Duodenal mucosa (tissue), 2 donors: ENCODE measurements around the gene NTHL1.

Experiments used
- H3K27ac ChIP-seq: one replicate; pipeline ENCODE4 v1.7.0; 2013; ENCODE audit warnings: low read depth, low read length
- H3K27me3 ChIP-seq, 2 donors: one replicate each; pipeline ENCODE4 v1.7.0; 2013; ENCODE audit warnings: low read length in 2 of 2, control low read depth in 1 of 2; ENCODE audit not compliant: insufficient read depth in 2 of 2, control insufficient read depth in 1 of 2
- H3K36me3 ChIP-seq, 2 donors: one replicate each; pipeline ENCODE4 v1.7.0; 2013; ENCODE audit warnings: low read length in 2 of 2, control low read depth in 1 of 2; ENCODE audit not compliant: insufficient read depth in 2 of 2, control insufficient read depth in 1 of 2
- H3K4me1 ChIP-seq, 2 donors: one replicate each; pipeline ENCODE4 v1.7.0; 2013; ENCODE audit warnings: low read length in 2 of 2, control low read depth in 1 of 2; ENCODE audit not compliant: insufficient read depth in 2 of 2, control insufficient read depth in 1 of 2
- H3K4me3 ChIP-seq, 2 donors: one replicate each; pipeline ENCODE4 v1.7.0; 2013; ENCODE audit warnings: low read length in 2 of 2, low read depth in 1 of 2
- H3K9ac ChIP-seq, 2 donors: one replicate each; pipeline ENCODE4 v1.7.0; 2013; ENCODE audit warnings: low read length in 2 of 2, low read depth in 1 of 2
- H3K9me3 ChIP-seq, 2 donors: one replicate each; pipeline ENCODE4 v1.7.0; 2013; ENCODE audit warnings: low read length in 2 of 2, control low read depth in 1 of 2; ENCODE audit not compliant: control insufficient read depth in 1 of 2

NTHL1 gene

GRCh38 chr16:2064368-2064945, 16.8 kb upstream of the NTHL1 start:
- H3K9me3 ChIP-seq: no peaks in the 10 kb centered on the region
- H3K27me3 ChIP-seq: no peaks in the 10 kb centered on the region
- no peak overlapping the region for H3K27ac ChIP-seq
- H3K4me3 ChIP-seq: no peak overlapping the region
- H3K9ac ChIP-seq: no peak overlapping the region
- H3K36me3 ChIP-seq: peaks cover 22 to 67% of the 10 kb centered on the region in 2 donors
- no peaks in the 10 kb centered on the region for H3K4me1 ChIP-seq

DNA sequence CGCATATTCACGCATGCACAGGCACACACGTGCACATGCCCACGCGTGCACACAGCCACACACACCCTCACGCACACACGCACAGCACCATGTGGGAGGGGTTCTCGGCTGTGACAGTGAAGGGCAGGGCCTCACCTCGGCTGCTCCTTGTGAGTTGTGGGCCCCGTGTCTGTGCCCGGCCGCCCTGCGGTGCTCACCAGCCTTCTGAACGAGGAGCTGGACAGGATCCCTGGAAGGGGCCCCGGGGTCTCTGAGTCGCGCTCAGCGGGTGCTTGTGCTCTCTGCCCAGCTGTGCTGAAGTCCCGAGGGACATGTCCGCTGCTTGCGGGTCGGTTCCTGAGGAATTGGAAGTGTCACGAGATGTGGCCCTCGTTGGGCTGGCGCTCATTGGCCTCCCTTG, 16.2 kb upstream of the NTHL1 start:
- Histone ChIP-seq H3K27ac (no peak overlapping the region), H3K27me3 (no peaks in the 10 kb centered on the region), H3K4me1 (no peaks in the 10 kb centered on the region), H3K36me3 (peaks cover 21 to 65% of the 10 kb centered on the region in 2 donors), H3K4me3 (no peak overlapping the region), H3K9me3 (no peaks in the 10 kb centered on the region), H3K9ac (no peak overlapping the region)

- Histone ChIP-seq H3K36me3 (peaks cover 20 to 73% of the 10 kb centered on the region in 2 donors), H3K4me3 (no peak overlapping the region), H3K9ac (no peak overlapping the region), H3K27ac (no peak overlapping the region), H3K27me3 (no peaks in the 10 kb centered on the region), H3K4me1 (no peaks in the 10 kb centered on the region), H3K9me3 (no peaks in the 10 kb centered on the region)
Measured at GRCh38 chr16:2062801-2063200, 15.2 kb upstream of the NTHL1 start.

DNA sequence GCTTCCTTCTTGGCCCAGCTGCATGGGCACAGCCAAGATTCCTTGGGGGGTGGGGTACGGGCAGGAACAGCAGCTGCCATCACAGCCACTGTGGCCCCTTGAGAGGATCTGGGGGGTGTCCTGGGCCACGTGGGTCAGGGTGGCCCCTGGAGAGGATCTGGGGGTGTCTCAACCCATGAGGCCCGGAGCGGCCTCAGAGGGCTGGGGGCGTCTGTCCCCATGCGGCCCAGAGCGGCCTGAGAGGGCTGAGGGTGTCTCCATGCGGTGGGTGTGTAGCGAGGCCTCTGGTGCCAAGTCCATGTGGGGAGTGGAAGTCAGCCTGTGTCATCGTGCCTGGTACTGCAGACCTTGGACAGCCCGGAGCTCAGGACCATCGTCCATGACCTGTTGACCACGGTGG, 13.9 kb upstream of the NTHL1 start:
- H3K27ac ChIP-seq: no peak overlapping the region

DNA sequence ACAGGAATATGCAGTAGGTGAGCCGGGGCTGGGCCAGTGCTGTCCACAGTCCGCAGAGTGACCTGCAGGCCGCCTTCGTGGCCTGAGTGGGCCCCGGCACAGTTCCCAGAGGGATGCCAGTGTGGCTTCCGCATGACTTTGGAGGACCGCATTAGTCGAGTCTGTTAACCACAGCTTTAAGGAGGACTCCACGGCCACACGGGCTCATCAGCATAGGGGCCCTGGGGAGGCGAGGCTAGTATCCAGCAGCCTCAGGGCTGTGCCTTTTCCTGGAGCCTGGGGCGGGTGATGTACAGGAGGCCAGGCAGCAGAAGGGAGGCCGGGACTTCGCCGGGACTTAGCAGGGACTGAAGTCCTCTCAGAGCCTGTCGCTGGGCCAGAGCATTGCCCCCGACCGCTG, 13.4 kb upstream of the NTHL1 start:
- no peaks in the 10 kb centered on the region for H3K27me3 ChIP-seq
- no peaks in the 10 kb centered on the region for H3K4me1 ChIP-seq
- H3K36me3 ChIP-seq: peaks cover 16 to 75% of the 10 kb centered on the region in 2 donors
- no peak overlapping the region for H3K4me3 ChIP-seq
- no peak overlapping the region for H3K9ac ChIP-seq
- H3K27ac ChIP-seq: no peak overlapping the region
- H3K9me3 ChIP-seq: no peaks in the 10 kb centered on the region

More for the DNA sequence above, 13.9 kb upstream of the NTHL1 start:
- H3K4me3 ChIP-seq: no peak overlapping the region
- no peaks in the 10 kb centered on the region for H3K27me3 ChIP-seq
- H3K36me3 ChIP-seq: peaks cover 20 to 77% of the 10 kb centered on the region in 2 donors
- H3K4me1 ChIP-seq: no peaks in the 10 kb centered on the region
- no peak overlapping the region for H3K9ac ChIP-seq
- H3K9me3 ChIP-seq: no peaks in the 10 kb centered on the region

DNA sequence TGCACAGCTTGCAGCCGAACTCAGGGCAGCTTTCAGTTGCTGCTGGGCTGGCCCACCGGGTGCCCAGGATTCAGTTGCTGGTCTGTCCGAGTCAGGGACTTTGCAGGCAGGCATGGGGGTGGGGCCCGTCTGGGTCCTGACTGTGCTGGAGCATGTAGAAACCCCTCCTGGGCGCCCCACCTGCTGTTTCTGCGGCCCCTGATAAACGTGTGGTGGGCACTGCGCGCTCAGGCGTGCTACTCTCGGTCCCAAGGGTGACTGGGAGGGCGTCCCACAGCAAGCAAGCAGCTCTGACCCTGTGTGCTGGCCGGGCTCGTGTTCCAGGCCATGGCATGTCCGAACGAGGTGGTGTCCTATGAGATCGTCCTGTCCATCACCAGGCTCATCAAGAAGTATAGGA, 12.7 kb upstream of the NTHL1 start:
- H3K9ac ChIP-seq: no peak overlapping the region

DNA sequence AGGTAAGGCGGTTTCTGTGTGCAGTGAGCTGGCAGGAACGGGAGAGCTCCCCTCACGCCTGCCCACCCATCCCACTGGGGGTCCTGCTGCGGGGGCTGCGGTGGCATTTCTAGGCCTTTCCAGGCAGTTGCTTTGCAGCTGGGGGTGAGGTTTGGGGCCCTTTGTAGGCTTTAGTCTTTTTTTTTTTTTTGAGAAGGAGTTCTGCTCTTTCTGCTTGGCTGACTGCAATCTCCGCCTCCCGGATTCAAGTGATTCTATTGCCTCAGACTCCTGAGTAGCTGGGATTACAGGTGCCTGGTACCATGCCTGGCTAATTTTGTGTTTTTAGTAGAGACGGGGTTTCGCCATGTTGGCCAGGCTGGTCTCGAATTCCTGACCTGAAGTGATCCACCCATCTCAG, 11.2 kb upstream of the NTHL1 start:
- peaks cover 7 to 9% of the 10 kb centered on the region in 2 donors for H3K4me1 ChIP-seq
- H3K36me3 ChIP-seq: peaks cover 6 to 67% of the 10 kb centered on the region in 2 donors
- no peaks in the 10 kb centered on the region for H3K9me3 ChIP-seq
- H3K27ac ChIP-seq: no peak overlapping the region
- no peak overlapping the region for H3K4me3 ChIP-seq
- H3K27me3 ChIP-seq: no peaks in the 10 kb centered on the region
- no peak overlapping the region for H3K9ac ChIP-seq

More for the DNA sequence above, 12.7 kb upstream of the NTHL1 start:
- no peak overlapping the region for H3K4me3 ChIP-seq
- H3K4me1 ChIP-seq: no peaks in the 10 kb centered on the region
- H3K27ac ChIP-seq: no peak overlapping the region
- H3K36me3 ChIP-seq: peaks cover 9 to 68% of the 10 kb centered on the region in 2 donors
- no peaks in the 10 kb centered on the region for H3K27me3 ChIP-seq
- no peaks in the 10 kb centered on the region for H3K9me3 ChIP-seq

GRCh38 chr16:2058420-2058819, 10.8 kb upstream of the NTHL1 start:
- Histone ChIP-seq H3K4me3 (no peak overlapping the region), H3K36me3 (peaks cover 4 to 67% of the 10 kb centered on the region in 2 donors), H3K27ac (no peak overlapping the region), H3K9ac (no peak overlapping the region), H3K9me3 (no peaks in the 10 kb centered on the region), H3K4me1 (peaks cover 7 to 9% of the 10 kb centered on the region in 2 donors), H3K27me3 (no peaks in the 10 kb centered on the region)

GRCh38 chr16:2057438-2057837, 9.8 kb upstream of the NTHL1 start:
- Histone ChIP-seq H3K9me3 (no peaks in the 10 kb centered on the region), H3K36me3 (peaks cover 2 to 66% of the 10 kb centered on the region in 2 donors), H3K4me1 (peaks cover 7 to 9% of the 10 kb centered on the region in 2 donors), H3K27me3 (no peaks in the 10 kb centered on the region), H3K4me3 (no peak overlapping the region), H3K9ac (no peak overlapping the region), H3K27ac (no peak overlapping the region)

- Histone ChIP-seq H3K4me1 (peaks cover 7 to 9% of the 10 kb centered on the region in 2 donors), H3K27ac (no peak overlapping the region), H3K36me3 (peaks cover 2 to 67% of the 10 kb centered on the region in 2 donors), H3K27me3 (no peaks in the 10 kb centered on the region), H3K9ac (no peak overlapping the region), H3K9me3 (no peaks in the 10 kb centered on the region), H3K4me3 (no peak overlapping the region)
Measured at GRCh38 chr16:2056681-2057407, 9.2 kb upstream of the NTHL1 start.
